Skin of body (tissue), 2 donors: ENCODE data around the gene PKIG. TPM values are rescaled to one million over a fixed set of nuclear protein-coding genes. Genes with fewer than 3 reads are reported as not detected.
"Not testable (repeated sequence)": the region's sequence is repeated elsewhere in the genome, so short reads cannot be mapped to it uniquely, and the experiment has no call there.

Experiments
- DNase-seq: peaks from one replicate; lab custom pipeline; 2025; lab: John Stamatoyannopoulos, UW
- total RNA-seq: library from RNA; depleted of rRNA; stranded (reverse); fragments of >200 nt; gene quantifications from one replicate; pipeline ENCODE4 v1.2.3, GENCODE V29; 2014

The PKIG gene
- total RNA-seq, 1 donor from 2014 or later, result 21.8 TPM

DNA sequence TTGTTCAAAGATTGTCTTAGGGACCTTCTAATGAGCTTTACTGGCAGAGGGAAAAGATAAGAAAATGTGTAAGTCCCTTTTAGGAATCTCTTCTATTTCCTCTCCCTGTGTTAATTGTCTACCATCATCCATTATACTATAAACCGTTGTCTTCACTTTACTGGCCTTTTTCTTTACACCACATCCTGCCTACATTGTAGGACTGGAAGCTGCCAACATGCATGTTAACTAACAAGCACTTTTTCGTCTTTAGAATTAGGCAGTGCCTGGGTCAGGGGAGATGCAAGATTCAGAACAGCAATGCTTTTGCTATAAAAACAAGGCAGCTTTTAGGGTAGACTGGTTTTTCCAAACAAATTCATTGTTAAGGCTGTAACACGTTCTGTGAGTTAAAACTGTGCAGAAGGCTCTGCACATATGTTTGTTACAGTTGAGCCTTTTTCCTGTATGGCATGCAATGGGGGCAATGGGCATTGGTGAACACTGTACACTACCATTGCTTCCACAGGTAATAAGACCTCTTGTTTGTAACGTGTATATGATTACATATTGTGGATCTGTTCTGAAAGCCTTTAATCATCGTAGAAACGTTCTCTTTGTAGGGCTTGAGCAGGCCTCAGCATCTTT, 10.9 kb upstream of the PKIG start:
- DNase-seq, result no peak

DNA sequence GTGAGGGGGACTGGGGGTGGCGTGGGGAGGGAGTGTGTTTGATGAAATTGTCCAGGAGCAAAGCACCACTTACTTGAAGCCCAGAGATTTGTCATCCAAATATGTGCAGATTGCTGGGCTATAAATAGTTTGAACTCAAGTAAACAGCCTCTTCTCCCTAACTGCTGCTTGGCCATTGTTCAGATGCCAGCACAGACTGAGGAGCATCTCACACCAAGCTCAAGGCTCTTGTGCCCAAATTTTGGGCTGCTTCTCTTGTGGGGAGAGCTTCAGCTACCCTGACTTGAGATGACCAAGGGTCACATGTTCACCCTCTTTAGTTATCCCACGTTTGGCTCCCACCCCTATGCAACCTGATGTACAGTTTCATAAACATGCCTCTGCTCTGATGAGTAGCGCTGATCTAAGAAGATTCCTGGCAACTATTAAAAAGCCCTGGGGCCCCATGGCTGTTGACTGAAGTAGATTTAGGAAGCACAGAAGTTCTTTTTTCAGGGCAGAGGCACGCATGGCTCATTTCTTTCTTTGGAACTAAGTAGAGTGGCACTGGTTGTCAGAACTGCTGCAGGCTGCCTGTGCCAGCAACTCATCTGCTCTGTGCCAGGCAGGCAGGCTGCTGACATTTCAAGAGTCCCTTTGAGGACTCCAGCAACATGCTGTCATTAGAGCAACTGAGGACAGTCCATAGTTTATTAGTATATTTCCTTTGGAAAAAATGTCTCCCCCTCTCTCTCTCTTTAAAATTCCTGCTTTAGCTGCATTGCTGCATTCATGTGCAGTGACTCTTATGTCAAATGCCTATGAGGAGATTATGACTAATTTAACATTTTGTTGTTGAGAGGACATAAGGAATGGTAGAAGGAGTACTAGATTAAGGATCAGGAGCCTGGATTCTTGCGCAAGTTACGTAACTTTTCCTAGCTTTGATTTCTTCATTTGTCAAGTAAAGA, 9.6 kb upstream of the PKIG start:
- DNase-seq, result peak; percentile 85

DNA sequence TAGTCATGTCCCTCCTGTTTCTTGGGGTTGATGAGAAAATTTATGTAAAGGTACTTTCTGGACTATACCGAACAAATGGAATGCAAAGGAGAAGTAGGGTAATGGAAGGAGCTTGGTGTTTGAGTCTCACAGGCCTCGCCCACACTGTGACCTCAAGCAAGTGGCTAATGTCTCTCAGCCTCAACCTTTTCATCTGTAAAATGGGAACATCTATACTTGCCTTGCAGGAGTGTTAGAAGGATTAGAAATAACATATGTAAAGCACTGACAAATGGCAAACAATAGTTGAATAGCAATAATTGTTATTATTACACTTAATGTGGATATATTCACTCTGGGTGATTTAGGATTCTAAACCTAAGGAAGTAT, 8.9 kb upstream of the PKIG start:
- no peak for DNase-seq

DNA sequence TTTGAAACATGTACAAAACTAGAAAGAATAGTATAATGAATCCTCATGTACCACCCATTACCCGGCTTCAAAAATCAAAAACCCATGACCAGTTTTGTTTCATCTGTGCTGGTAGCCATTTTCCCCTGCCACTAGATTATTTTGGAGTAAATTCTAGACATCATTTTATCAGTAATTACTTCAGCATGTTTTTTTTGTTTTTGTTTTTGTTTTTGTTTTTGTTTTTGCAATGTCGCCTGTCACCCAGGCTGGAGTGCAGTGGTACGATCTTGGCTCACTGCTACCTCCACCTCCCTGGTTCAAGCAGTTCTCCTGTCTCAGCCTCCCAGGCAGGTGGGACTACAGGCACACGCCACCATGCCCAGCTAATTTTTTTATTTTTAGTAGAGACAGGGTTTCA, 8.0 kb upstream of the PKIG start:
- DNase-seq, result no peak

DNA sequence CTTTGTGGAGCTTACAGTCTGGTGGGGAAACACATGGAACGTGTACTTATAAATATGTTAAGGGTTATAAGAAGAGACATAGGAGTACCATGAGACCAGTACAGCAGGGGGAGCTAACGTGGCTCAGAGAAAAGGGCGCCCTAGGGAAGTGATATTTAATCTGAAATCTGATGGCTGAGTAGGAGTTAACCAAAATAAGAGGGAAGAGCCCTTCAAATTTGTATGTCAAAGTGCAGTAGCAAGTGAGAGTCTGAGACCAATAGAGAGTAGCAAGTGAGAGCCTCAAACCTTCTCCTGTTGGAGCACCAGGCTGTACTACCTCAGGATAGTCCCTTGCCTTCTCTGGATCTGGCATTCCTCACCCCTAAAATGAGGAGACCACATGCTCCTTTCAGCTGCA, 6.1 kb upstream of the PKIG start:
- DNase-seq, result no peak

DNA sequence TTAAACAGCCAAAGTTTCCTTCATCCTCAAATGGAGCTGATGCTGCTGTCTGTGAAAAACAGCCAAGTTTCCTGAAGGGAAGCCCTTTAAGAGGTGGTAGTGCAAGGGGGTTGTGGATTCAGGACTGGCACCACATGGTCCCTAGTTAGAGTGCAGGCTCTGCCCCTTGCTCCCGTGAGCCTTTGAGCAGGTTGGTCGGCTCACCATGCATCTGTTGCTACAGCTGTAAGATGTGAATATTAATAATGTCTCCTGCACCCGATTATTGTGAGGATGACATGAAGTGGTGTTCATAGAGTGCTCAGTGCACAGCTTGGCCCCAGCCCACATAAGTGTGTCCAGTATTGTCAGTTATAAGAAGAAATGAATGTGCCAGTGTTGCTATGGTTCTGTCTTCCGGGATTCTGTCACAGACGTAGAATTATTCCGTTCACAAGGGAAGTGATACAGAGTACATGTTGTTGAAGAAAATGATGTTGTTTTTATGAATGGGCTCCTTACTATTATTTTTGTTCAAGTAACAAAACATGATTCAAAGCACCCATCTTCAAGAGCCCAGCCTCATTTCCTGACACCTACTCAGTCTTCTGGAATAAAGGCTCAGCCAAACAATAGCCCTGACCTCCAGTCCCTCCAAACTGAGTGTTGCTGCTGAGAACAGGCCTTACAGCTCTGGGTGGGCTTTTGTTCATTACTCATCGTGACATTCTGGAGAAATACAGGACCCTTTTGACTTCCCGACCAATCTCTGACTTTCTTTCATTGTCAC, 2.9 kb upstream of the PKIG start:
- DNase-seq, result no peak

DNA sequence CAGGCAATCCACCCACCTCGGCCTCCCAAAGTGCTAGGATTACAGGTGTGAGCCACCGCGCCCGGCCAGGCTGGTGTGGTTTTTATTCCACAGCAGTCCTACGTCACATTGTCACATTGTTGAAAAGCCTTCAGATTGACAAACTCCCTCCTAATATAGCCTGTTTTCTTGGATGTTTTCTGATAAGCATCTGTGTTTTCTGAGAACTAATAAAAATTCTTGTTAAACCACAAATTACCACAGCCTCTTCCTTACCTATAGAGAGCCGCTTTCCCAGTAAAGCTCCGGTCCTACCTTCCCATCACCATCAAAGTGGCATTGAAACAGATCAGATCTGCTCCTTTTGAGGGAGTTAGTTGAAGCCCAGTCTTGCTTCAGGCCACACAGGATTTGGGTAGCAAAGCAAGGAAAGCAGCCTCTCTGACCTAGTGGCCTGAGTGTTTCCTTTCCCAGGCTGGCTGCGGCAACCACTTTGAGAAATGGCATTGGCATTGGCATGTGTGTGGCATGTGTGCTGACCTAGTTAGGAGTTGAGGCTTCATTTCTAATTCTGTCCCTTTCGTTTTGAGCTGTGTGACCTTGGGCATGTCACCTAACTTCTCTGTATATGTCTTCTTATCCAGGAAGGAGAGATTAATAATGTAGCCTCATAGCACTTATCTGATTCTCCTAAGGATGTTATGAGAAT, 1.7 kb upstream of the PKIG start:
- DNase-seq, result no peak

DNA sequence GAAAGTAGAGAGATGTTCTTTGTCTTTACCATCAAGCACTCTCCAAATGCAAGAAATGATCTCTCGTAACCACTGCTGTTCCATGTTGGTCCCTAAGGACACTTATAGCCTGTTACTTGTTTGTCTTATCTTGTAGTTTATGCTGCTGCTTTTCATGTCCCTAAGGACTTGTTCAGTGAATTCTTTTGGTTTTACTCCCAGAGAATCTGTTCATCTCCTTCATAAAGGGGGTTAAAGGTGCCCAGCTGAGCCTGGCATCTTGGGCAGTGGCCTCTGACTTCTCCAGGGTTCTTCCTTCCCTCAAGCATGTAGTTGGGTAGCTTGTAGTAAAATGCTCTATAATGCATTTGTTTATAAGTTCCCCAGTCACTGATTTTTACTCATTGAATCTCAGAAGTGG, 864 bp upstream of the PKIG start:
- no peak for DNase-seq

DNA sequence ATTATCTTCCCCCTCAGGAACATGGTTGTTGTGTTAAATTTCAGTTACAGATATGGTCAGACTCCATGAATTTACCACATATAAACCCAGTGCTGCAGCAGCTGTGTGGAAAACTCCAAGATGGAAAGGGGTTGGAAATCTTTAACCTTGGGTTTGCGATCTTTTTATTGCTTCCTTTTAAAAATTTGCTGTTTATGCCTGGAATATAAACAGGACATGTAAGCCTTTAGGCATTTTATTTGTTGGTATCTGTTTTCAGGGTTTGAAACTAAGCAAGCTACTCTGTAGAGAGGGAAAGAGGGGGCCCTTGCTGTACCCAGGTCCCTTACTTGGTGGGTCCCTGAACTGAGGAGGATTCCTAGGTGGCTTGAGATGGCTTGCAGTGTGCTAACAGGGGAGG, 778 bp downstream of the PKIG start:
- no peak for DNase-seq

DNA sequence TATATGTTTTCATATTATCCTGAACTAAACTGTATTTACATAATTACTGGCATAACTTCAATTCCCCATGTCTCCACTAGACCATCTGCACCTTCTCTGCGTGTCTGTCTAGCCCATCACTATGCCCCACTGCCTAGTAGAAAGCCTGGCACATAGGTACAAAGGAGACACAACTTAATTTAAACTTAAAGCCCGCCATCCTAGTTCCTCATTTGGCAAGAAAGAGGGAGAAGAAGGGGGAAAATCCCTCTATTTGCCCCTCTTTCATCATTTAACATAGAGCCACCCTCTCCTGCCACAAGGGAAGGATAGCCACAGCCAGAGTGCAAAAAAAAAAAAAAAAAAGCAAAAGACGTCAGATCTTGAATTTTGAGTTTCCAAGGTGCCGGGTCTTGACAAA, 1.8 kb downstream of the PKIG start:
- DNase-seq, result no peak

DNA sequence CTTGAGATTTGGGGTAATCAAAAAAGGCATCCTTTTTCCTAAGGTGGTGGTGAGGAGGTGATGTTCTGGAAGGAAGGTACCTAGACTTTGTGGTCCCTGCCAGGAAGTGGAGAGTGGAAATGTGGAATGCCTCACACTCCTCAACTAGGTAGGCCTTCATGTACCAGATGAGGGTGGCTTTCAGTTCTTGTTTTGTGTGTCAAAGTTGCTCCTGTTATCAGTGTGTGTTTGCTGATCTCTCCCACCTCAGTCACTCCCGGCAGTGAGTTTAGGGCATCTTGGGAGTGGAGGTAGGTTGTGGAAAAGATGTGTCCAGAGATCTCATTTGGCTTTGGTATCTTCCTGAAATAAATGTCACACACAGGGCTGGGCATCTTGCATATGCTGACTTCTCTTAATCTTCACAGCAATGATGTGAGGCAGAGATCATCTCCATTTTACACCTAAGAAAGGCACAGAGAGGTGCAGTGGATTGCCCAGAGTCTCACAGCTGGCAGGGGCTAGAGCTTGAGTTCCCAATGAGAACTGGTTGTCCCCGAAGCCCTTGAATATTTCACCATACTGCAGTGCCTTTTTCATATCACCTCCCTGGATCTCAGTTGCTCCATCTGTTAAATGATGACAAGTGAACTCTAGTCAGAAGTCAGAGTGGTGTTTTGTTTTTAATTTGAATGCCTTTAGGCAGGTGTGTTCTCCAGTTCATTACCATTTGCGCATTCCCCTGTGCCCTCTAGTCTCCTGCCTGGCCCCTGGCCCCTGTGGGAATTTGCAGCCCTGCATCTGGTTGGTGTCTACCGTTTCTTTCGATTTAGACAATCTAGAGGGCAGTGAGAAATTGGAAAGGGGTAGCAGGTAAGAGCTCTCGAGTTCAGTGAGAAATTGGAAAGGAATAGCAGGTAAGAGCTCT, 2.9 kb downstream of the PKIG start:
- no peak for DNase-seq

DNA sequence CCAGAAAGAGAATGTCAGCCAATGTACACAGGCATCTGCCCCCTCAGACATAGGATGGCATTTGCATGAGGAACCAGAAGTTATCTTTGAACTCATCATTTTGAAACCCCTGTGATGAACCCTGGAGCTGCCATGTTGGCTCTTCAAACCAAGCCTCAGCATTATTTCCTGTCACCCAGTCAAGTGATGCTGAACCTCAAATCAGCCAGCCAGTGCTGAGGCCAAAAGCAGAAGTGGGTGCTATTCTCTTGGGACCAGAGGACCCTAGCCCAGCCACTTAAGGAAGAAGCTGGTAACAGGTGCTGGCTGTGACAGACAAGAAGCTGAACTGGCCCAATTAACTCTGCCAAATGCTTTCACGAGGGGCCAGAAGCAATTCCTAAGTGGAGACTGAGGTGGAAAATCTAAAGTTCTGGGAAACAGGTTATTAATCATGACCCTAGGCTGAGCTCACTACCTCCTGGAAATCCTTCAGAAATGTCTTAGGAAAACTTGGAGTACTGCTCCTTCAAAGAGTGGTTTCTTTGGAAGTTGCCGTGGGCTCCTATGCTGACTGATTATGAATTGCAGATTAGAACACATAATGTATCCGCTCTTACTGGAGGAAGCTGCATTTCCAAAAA, 4.0 kb downstream of the PKIG start:
- no peak for DNase-seq

DNA sequence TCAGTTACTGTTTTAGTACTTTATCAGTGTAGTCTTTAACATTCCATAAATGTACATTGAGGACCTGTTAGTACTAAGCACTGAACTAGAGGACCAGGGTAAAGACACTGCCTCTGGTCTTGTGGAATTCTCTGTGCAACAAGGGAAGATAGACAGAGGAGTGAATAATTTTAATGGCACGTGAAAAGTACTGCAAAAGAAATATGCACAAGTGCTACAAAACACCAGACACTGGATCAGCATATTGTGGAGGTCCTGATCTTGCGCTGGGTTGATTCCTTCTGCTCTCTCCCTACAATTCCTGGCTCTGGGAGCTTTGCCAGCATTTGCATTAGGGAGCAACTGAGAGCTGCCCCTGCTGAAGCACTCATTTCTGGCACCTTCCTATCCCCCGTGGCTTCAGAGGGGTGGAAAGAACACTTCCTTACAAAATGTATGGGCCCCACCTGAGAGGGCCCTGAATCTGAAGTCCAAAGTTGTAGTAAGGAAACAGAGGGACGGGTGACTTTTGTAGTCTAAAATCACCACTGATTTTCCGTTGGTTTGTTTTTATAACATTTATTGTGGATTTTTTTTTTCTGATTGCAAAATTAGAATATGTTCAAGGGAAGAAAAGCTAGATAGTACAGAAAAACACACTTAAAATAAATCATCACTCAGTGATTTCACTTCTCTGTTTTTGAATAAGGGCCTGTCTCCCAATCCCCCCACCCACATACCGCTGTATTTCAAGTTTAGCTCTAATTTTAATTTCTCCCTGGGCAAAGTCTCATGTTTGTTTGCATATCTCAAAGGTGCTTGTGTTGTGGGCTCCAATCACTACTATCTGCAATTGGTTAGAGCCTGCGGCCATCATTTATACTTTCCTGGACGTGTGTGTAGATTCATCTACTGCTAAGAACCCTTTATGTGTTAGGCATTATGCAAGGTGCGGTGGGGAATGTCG, 4.9 kb downstream of the PKIG start:
- no peak for DNase-seq

DNA sequence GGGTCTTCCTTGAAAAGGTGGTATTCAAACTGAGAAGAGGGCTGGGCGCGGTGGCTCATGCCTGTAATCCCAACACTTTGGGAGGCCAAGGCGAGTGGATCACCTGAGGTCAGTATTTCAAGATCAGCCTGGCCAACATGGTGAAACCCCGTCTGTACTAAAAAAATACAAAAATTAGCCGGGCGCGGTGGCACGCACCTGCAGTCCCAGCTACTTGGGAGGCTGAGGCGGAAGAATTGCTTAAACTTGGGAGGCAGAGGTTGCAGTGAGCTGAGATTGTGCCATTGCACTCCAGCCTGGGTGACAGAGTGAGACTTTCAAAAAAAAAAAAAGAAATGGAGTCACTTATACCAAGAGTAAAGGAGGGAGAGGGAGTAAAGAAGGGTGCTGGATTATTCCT, 5.9 kb downstream of the PKIG start:
- not testable (repeated sequence) for DNase-seq

DNA sequence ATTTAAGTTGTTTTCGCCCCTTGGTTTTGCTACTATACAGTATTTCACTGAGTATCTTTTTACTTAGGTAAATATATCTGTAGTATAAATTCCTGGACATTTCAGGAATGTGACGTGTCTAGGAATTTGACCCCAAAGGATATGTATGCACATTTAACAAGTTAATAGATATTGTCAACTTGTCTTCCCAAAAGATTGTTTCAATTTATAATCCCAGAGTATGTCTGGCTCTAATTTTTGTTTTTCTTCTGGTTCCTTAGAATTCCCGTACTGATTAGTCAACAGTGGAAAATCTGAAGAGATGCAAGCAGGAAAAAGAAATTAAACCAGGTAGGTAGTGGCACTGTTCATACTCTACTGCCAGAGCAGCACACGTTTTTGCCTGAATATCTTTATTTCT, 7.2 kb downstream of the PKIG start:
- no peak for DNase-seq

DNA sequence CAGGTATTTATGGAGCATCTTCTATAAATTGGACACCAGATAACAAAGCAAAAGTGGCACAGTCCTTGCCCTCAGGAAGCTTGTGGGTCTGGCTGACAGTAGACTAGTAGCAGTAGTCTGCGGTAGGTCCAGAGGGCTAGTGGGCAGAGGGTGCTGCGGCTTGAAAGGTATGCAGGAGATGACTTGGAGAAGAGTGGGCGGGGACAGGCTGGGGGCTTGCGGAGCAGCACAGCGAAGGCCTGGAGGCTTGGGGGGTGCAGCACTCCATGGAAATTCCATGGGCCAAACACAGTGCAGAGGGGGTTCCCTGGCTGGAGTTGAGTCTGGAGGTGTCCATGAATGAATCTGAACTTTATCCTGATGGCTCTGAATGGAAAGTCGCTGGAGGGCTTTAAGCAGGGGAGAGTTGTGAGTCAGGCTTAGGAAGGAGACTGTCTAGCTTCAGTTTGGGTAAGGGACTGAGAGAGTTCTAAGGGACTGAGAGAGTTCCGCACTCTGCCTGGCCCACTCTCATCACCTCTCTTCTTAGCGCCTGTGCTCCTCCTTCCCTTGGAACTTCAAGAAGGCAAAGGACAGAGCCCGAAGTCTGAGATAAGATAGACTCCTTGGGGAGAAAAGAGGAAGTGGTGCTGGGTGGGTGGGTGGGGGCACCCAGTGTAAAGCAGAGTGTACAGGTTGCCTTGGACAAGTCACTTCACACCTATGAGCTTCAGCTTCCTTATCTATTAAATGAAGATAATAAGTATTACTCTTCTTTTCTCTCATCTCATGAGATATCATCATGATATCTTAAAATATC, 8.8 kb downstream of the PKIG start:
- no peak for DNase-seq

DNA sequence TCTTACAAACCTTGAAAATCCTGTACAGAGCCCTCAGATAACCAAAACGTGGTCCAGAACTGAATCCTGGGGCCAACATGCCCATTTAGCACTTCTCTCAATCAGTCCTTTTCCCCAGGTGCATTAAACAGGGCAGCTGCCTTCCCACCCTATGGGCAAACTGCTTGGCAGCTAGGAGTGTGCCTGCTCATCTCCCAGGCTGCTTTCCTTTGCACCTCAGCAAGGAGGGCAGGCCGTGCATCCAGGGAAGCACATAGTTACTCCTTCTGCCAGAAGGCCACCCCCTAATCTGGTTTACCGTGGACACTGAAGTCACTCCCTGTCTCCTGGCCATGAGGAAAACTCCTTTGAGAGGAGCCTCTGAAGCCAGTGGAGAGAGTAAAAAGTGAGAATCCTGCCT, 10.0 kb downstream of the PKIG start:
- DNase-seq, result no peak

DNA sequence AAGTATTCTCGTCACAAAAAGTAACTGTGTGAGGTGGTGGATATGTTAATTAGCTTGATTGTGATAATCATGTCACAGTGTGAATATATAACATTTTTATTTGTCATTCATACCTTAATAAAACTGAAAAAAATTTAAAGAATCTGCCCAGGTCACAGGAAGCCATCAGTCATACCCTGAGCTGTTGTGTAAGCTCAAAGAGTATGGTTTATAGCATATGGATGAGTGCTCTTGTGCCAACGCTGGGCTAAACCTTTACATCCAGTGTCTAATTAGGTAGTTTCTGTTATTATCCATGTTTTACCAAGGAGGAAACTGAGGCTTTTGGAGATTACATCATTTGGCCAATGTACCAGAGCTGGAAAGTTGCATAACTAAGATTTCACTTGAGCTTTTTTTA, 11.4 kb downstream of the PKIG start:
- no peak for DNase-seq
